Neural crest cell (in vitro differentiated cells): ENCODE data around the gene USP35. TPM values are rescaled to one million over a fixed set of nuclear protein-coding genes. Genes with fewer than 3 reads are reported as not detected.

ENCODE experiments used
- DNase-seq: peaks from one replicate; pipeline ENCODE4 v3.0.0; 2021; ENCODE audit warnings: low read depth, mixed read lengths, low spot score
- H3K27ac Mint-ChIP-seq: one replicate; pipeline ENCODE4 v1.8.0; 2021; ENCODE audit warnings: mild to moderate bottlenecking, mixed read lengths; ENCODE audit not compliant: unreplicated experiment
- H3K27me3 Mint-ChIP-seq: 2 replicates; pipeline ENCODE4 v1.8.0; 2021; ENCODE audit warnings: low read depth, mild to moderate bottlenecking, mixed read lengths
- H3K36me3 Mint-ChIP-seq: 2 replicates; pipeline ENCODE4 v1.8.0; 2021; ENCODE audit warnings: low read depth, mild to moderate bottlenecking, mixed read lengths
- H3K4me1 Mint-ChIP-seq: 2 replicates; pipeline ENCODE4 v1.8.0; 2021; ENCODE audit warnings: mixed read lengths
- H3K4me3 Mint-ChIP-seq: one replicate; pipeline ENCODE4 v1.8.0; 2021; ENCODE audit warnings: mild to moderate bottlenecking, mixed read lengths
- H3K9me3 Mint-ChIP-seq: 2 replicates; pipeline ENCODE4 v1.8.0; 2021; ENCODE audit warnings: mixed read lengths
- CTCF ChIP-seq: fragments of 200-600 bp; sonication (generic); conservative IDR thresholded peaks from 2 replicates; pipeline ENCODE4 v1.5.0; 2021; ENCODE audit warnings: antibody characterized with exemption, mild to moderate bottlenecking
- total RNA-seq: library from RNA; stranded (reverse); gene quantifications from 2 replicates; pipeline ENCODE4 v1.2.1, GENCODE V29; 2021

Gene USP35
- total RNA-seq, 1 donor from 2014 or later: 11.1 TPM

GRCh38 chr11:78239781-78240180, 51.1 kb downstream of the USP35 start:
- Mint-ChIP-seq H3K36me3 (peaks cover 45% of the 10 kb centered on the region), H3K27me3 (no peaks in the 10 kb centered on the region), H3K4me1 (no peaks in the 10 kb centered on the region), H3K4me3 (no peak overlapping the region), H3K9me3 (peaks cover 12% of the 10 kb centered on the region), H3K27ac (no peak overlapping the region)
- DNase-seq: no peak
- no peak for TF ChIP-seq CTCF

- H3K4me1 Mint-ChIP-seq: no peaks in the 10 kb centered on the region
- DNase-seq: no peak
- no peak overlapping the region for H3K27ac Mint-ChIP-seq
- peaks cover 12% of the 10 kb centered on the region for H3K9me3 Mint-ChIP-seq
- no peak for TF ChIP-seq CTCF
- no peak overlapping the region for H3K4me3 Mint-ChIP-seq
- peaks cover 45% of the 10 kb centered on the region for H3K36me3 Mint-ChIP-seq
- no peaks in the 10 kb centered on the region for H3K27me3 Mint-ChIP-seq
These were observed 52.8 kb downstream of the USP35 start for GRCh38 chr11:78241475-78241874.

- Mint-ChIP-seq H3K36me3 (peaks cover 30% of the 10 kb centered on the region), H3K27ac (no peak overlapping the region), H3K9me3 (peaks cover 12% of the 10 kb centered on the region), H3K4me3 (no peak overlapping the region), H3K27me3 (no peaks in the 10 kb centered on the region), H3K4me1 (no peaks in the 10 kb centered on the region)
- no peak for DNase-seq
- no peak for TF ChIP-seq CTCF
These were observed 55.4 kb downstream of the USP35 start for GRCh38 chr11:78244080-78244479.

GRCh38 chr11:78244546-78245255, 56.0 kb downstream of the USP35 start:
- peaks cover 30% of the 10 kb centered on the region for H3K36me3 Mint-ChIP-seq

GRCh38 chr11:78248191-78248590, 59.5 kb downstream of the USP35 start:
- no peaks in the 10 kb centered on the region for H3K27me3 Mint-ChIP-seq
- peaks cover 5% of the 10 kb centered on the region for H3K4me1 Mint-ChIP-seq
- no peak for DNase-seq
- no peak overlapping the region for H3K4me3 Mint-ChIP-seq
- no peaks in the 10 kb centered on the region for H3K9me3 Mint-ChIP-seq
- H3K27ac Mint-ChIP-seq: no peak overlapping the region
- H3K36me3 Mint-ChIP-seq: peaks cover 12% of the 10 kb centered on the region
- no peak for TF ChIP-seq CTCF

More at GRCh38 chr11:78244546-78245255, 56.0 kb downstream of the USP35 start:
- H3K4me3 Mint-ChIP-seq: no peak overlapping the region
- H3K27me3 Mint-ChIP-seq: no peaks in the 10 kb centered on the region
- H3K27ac Mint-ChIP-seq: no peak overlapping the region
- no peak for DNase-seq
- no peak for TF ChIP-seq CTCF
- H3K9me3 Mint-ChIP-seq: peaks cover 12% of the 10 kb centered on the region
- no peaks in the 10 kb centered on the region for H3K4me1 Mint-ChIP-seq
